ENCODE results near the gene ZNF608. TPM values are rescaled to one million over a fixed set of nuclear protein-coding genes. Genes with fewer than 3 reads are reported as not detected.

ZNF608 gene
- total and polyA plus RNA-seq, 2 donors (not counting 3 experiments of a cell fraction or from before 2014, with no cell fraction given), result 16.2 to 33.6 TPM

- ChIA-PET CTCF (interaction anchor here (1.2 kb wide), 1 partner anchor 63 kb away, joined by 3 read pairs; no protein-coding TSS in a partner anchor), POLR2A (no interaction called here)
- Histone ChIP-seq H3K9me3 (replicated peaks; ENCODE audit: control insufficient read depth, insufficient read depth, low read length) (no peaks in the 10 kb centered on the region), H3K4me3 (replicated peaks in 1 of 3; ENCODE audit: insufficient read depth in 1 of 3, low read depth in 1 of 3, low read length in 3 of 3) (no peak overlapping the region), H3K9me1 (replicated peaks; ENCODE audit: control insufficient read depth, extremely low read depth, insufficient read depth, low read length) (no peaks in the 10 kb centered on the region), H3K4me1 (ENCODE audit: control insufficient read depth, extremely low read depth, insufficient read depth, low read length) (no peaks in the 10 kb centered on the region), H3K27me3 (ENCODE audit: control insufficient read depth in 2 of 2, insufficient read depth in 2 of 2, low read length in 2 of 2) (no peaks in the 10 kb centered on the region), H3K79me2 (ENCODE audit: control insufficient read depth, insufficient read depth, low read length) (peaks cover 10% of the 10 kb centered on the region), H2AFZ (ENCODE audit: low read depth, low read length) (no peak overlapping the region), H3K36me3 (ENCODE audit: control insufficient read depth in 2 of 2, extremely low read depth in 1 of 2, insufficient read depth in 2 of 2, low read length in 2 of 2) (no peaks in the 10 kb centered on the region), H3K9ac (replicated peaks; ENCODE audit: extremely low read depth, insufficient read depth, low read length) (no peak overlapping the region), H3K27ac (ENCODE audit: insufficient read depth, low read depth, low read length) (no peak overlapping the region), H4K20me1 (replicated peaks; ENCODE audit: control insufficient read depth, extremely low read depth, insufficient read depth, low read length) (no peaks in the 10 kb centered on the region), H3K4me2 (ENCODE audit: insufficient read depth, low read length) (no peak overlapping the region)
- no peak for DNase-seq (ENCODE audit: low read depth, low spot score)
- intact Hi-C loops (cut with micrococcal nuclease), result no loop called here
- dilution Hi-C loops (cut with MboI; ENCODE audit: extremely low pct_ligation_motif_present, low sequenced_read_pairs), result no loop called here
- FAIRE-seq, result no peak
- BruUV-seq (replicated peaks), result no TSS peak
- TF ChIP-seq POLR2AphosphoS5 (IDR thresholded peaks at IDR 0.05; ENCODE audit: insufficient read depth, low read depth, low read length), result no peak
- TF ChIP-seq JUN (IDR thresholded peaks at IDR 0.05; ENCODE audit: borderline replicate concordance, insufficient read depth, insufficient read length, low read depth), result no peak
- TF ChIP-seq MAX (IDR thresholded peaks at IDR 0.05; ENCODE audit: insufficient read depth, insufficient read length), result no peak
- TF ChIP-seq GATA2 (IDR thresholded peaks at IDR 0.05; ENCODE audit: insufficient read depth, insufficient read length, low read depth, low read length), result no peak
- TF ChIP-seq CTCF (IDR thresholded peaks at IDR 0.05; ENCODE audit: extremely low read depth in 1 of 2, insufficient read depth in 1 of 2, low read depth in 1 of 2, low read length in 2 of 2), result no peak
- no peak for TF ChIP-seq EZH2 (IDR thresholded peaks at IDR 0.05; ENCODE audit: borderline replicate concordance, low read depth, low read length, severe bottlenecking)
Observed at GRCh38 chr5:124726631-124727362, 19.6 kb downstream of the ZNF608 start.
